Esophagus muscularis mucosa (tissue), 3 donors: ENCODE measurements around the gene PTRH1.

ENCODE experiments used
- CTCF ChIP-seq, 3 experiments: fragments of 200-600 bp in 2 of 3; fragments of 450-650 bp in 1 of 3; sonication (generic) in 2 of 3; IDR thresholded peaks; one replicate each; pipeline ENCODE4 v1.5.1; 2017 to 2019; ENCODE audit warnings: antibody characterized with exemption in 3 of 3, mild to moderate bottlenecking in 2 of 3, moderate library complexity in 1 of 3
- POLR2A ChIP-seq: fragments of 450-650 bp; IDR thresholded peaks from one replicate; pipeline ENCODE4 v1.6.1; 2017; ENCODE audit warnings: antibody characterized with exemption, moderate library complexity, mild to moderate bottlenecking, low read depth
- POLR2AphosphoS5 ChIP-seq, 2 donors: sonication (generic); formaldehyde crosslinking; IDR thresholded peaks; one replicate each; pipeline ENCODE4 v1.6.1; 2017; ENCODE audit warnings: antibody characterized with exemption in 2 of 2

GRCh38 chr9:127724012-127724411 is 8.5 kb upstream of the PTRH1 start:
- no peak for TF ChIP-seq POLR2A
- no peak for TF ChIP-seq CTCF (IDR thresholded peaks at IDR 0.05)
- no peak for TF ChIP-seq POLR2AphosphoS5 (IDR thresholded peaks at IDR 0.05)
